ENCODE measurements around the gene C1orf159.

Gene C1orf159

DNA sequence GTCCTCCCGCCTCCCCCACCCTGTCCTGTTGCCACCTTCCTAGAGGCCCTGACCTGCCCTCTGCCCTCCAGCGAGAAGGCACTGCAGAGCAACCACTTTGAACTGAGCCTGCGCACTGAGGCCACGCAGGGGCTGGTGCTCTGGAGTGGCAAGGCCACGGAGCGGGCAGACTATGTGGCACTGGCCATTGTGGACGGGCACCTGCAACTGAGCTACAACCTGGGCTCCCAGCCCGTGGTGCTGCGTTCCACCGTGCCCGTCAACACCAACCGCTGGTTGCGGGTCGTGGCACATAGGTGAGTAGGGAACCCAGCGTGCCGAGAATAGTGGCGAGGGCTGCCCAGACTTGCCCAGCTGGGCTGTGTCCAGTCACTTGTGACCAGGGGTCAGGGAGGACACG is 62.2 kb downstream of the C1orf159 start:
- DNase-seq (ENCODE audit: low read depth in 2 of 2) = no peak

GRCh38 chr1:1053022-1053421 is 62.9 kb downstream of the C1orf159 start:
- no peak for DNase-seq (ENCODE audit: low read depth in 2 of 2)

GRCh38 chr1:1052003-1052840 is 63.7 kb downstream of the C1orf159 start:
- DNase-seq (ENCODE audit: low read depth in 2 of 2) = no peak

DNA sequence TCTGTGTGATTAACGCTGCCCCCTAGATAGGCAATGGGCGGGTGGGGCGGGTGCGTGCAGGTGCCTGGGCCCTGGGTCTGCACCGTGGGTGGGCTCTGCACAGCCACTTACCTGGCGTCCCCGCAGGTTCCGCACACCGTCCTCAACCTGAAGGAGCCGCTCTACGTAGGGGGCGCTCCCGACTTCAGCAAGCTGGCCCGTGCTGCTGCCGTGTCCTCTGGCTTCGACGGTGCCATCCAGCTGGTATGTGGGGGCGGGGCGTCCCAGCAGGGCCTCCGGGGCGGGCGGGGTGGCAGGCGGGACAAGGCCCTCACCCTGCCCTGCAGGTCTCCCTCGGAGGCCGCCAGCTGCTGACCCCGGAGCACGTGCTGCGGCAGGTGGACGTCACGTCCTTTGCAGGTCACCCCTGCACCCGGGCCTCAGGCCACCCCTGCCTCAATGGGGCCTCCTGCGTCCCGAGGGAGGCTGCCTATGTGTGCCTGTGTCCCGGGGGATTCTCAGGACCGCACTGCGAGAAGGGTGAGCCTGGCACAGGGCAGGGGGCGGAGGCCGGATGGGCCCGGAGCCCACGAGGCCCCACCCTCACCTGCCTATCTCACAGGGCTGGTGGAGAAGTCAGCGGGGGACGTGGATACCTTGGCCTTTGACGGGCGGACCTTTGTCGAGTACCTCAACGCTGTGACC is 64.6 kb downstream of the C1orf159 start:
- DNase-seq (ENCODE audit: low read depth in 2 of 2) = no peak

DNA sequence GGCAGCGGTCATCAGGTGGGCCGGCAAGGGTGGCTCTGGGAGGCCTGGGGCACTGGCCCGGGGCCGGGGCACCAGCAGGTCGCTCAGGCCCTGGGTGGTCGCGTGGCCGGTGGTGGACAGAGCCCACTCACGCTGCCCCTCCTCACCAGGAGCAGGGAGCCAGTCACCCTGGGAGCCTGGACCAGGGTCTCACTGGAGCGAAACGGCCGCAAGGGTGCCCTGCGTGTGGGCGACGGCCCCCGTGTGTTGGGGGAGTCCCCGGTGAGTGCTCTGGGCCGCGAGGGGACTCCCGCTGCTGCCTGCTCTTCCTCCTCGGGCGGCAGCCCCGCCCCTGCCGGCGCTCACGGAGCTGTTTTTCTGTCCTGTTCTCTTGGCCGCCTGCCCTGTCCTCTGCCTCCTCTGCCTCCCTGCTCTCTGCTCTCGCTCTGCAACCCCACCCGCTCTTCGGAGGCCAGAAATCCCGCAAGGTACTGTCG is 65.3 kb downstream of the C1orf159 start:
- no peak for DNase-seq (ENCODE audit: low read depth in 2 of 2)

- no peak for DNase-seq (ENCODE audit: low read depth in 2 of 2)
Observed at GRCh38 chr1:1049318-1050165, 66.3 kb downstream of the C1orf159 start.

DNA sequence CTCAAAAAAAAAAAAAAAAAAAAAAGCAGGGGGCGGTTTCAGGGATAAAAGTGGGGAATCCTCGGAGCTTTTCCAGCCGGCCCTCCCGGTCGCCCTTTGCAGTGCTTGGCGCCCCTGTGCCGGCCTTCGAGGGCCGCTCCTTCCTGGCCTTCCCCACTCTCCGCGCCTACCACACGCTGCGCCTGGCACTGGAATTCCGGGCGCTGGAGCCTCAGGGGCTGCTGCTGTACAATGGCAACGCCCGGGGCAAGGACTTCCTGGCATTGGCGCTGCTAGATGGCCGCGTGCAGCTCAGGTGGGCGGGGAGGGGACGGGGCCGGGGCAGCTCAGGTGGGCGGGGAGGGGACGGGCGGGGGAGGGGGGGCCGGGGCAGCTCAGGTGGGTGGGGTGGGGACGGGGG is 67.1 kb downstream of the C1orf159 start:
- DNase-seq (ENCODE audit: low read depth in 2 of 2) = no peak

DNA sequence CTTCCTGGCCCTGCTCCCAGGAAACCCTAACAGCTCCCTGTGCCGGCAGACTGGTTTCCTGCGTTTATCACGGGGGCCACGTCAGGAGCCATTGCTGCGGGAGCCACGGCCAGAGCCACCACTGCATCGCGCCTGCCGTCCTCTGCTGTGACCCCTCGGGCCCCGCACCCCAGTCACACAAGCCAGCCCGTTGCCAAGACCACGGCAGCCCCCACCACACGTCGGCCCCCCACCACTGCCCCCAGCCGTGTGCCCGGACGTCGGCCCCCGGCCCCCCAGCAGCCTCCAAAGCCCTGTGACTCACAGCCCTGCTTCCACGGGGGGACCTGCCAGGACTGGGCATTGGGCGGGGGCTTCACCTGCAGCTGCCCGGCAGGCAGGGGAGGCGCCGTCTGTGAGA is 67.9 kb downstream of the C1orf159 start:
- DNase-seq (ENCODE audit: low read depth in 2 of 2) = no peak

DNA sequence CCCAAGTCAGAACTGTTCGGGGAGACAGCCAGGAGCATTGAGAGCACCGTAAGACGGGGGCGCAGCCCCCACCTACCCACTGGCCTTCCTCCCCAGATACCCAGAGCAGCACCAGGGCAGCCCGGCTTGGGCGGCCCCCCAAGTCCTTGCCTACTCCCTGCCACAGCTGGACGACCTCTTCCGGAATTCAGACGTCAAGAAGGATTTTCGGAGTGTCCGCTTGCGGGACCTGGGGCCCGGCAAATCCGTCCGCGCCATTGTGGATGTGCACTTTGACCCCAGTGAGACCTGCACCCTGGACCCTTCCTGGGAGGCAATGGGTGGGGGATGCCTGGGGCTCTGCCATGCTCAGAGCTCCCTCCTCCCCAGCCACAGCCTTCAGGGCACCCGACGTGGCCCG is 68.5 kb downstream of the C1orf159 start:
- DNase-seq (ENCODE audit: low read depth in 2 of 2) = no peak

DNA sequence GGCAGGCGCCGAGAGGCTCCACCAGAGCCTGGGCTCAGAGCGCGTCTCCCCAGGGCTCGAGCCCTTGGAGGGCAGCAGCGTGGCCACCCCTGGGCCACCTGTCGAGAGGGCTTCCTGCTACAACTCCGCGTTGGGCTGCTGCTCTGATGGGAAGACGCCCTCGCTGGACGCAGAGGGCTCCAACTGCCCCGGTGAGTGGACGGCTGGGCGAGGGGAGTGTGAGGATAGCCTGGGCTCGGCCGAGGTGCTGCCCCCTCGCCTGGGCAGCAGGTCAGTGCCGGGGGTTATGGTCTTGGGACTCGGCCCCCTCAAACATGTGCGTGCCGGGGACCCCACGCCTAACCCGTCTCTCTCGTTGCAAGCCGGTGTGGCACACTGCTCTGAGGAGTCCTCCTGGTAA is 69.1 kb downstream of the C1orf159 start:
- DNase-seq (ENCODE audit: low read depth in 2 of 2) = no peak

GRCh38 chr1:1046243-1046642 is 69.6 kb downstream of the C1orf159 start:
- no peak for DNase-seq (ENCODE audit: low read depth in 2 of 2)

DNA sequence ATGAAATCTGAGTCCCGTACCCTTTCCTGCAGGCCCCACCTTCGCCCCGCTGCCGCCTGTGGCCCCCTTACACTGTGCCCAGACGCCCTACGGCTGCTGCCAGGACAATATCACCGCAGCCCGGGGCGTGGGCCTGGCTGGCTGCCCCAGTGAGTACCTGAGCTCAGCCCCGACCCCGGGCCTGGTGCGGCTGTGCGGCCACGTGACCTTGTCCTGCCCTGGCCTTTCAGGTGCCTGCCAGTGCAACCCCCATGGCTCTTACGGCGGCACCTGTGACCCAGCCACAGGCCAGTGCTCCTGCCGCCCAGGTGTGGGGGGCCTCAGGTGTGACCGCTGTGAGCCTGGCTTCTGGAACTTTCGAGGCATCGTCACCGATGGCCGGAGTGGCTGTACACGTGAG is 70.8 kb downstream of the C1orf159 start:
- no peak for DNase-seq (ENCODE audit: low read depth in 2 of 2)

DNA sequence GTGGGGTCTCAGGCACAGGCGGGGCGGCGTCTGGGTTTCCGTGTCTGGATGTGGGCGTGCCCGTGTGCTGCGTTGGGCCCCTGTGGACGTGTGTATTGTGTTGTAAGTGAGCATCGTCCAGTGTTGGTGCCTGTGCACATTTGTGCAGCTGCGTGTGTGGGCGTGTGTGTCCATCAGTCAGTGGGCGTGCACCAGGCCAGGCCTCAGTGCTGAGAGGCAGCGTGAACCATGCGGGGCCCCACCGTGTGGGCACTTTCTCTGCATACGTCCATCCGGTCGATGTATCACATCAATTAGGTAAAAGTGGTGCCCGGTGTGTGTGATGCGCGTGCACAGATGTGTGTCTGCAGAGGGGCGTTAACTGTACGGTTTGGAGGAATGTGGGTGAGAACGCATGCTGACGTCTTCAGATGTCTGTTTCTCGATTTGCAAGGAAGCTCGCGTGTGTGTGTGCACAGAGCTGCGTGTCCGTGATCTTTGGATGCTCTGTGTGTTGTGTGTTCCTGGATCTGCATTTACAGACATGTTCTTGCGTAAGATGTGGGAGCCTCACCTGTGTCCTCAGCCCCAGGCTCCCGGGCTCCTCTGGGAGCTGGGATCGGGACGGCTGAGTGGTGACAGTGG is 71.3 kb downstream of the C1orf159 start:
- no peak for DNase-seq (ENCODE audit: low read depth in 2 of 2)

- DNase-seq (ENCODE audit: low read depth in 2 of 2) = no peak
Observed at GRCh38 chr1:1043921-1044320, 72.0 kb downstream of the C1orf159 start.

GRCh38 chr1:1043411-1043810 is 72.5 kb downstream of the C1orf159 start:
- no peak for DNase-seq (ENCODE audit: low read depth in 2 of 2)

DNA sequence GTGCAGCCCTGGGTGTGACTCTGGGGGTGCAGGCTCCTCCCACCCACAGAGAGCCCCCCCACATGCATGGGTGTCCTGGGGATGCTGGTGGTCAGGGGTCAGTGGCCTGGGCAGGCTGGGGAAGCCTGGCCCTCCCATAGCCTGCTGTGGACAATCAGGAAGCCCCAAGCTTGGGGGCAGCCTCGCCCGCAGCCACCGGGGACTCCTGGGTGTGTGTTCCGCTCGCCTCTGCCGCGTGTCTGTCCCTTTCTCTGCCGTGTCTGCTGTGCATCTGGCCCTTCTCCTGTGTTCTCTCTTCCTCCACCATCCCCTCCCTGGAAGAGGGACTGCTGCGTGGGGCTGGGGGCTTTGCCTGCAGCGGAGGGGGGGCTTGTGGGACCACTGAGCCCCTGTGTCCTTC is 73.1 kb downstream of the C1orf159 start:
- no peak for DNase-seq (ENCODE audit: low read depth in 2 of 2)

- no peak for DNase-seq (ENCODE audit: low read depth in 2 of 2)
Observed at GRCh38 chr1:1041873-1042272, 74.0 kb downstream of the C1orf159 start.

DNA sequence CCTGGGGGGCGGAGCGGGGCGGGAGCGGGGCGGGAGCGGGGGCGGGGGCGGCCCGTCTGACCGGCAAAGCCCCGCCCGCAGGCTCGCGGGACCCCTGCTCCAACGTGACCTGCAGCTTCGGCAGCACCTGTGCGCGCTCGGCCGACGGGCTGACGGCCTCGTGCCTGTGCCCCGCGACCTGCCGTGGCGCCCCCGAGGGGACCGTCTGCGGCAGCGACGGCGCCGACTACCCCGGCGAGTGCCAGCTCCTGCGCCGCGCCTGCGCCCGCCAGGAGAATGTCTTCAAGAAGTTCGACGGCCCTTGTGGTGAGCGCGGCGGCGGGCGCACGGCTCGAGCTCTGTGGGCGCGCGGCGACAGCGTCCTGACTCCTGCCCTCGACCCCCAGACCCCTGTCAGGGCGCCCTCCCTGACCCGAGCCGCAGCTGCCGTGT is 74.8 kb downstream of the C1orf159 start:
- no peak for DNase-seq (ENCODE audit: low read depth in 2 of 2)

DNA sequence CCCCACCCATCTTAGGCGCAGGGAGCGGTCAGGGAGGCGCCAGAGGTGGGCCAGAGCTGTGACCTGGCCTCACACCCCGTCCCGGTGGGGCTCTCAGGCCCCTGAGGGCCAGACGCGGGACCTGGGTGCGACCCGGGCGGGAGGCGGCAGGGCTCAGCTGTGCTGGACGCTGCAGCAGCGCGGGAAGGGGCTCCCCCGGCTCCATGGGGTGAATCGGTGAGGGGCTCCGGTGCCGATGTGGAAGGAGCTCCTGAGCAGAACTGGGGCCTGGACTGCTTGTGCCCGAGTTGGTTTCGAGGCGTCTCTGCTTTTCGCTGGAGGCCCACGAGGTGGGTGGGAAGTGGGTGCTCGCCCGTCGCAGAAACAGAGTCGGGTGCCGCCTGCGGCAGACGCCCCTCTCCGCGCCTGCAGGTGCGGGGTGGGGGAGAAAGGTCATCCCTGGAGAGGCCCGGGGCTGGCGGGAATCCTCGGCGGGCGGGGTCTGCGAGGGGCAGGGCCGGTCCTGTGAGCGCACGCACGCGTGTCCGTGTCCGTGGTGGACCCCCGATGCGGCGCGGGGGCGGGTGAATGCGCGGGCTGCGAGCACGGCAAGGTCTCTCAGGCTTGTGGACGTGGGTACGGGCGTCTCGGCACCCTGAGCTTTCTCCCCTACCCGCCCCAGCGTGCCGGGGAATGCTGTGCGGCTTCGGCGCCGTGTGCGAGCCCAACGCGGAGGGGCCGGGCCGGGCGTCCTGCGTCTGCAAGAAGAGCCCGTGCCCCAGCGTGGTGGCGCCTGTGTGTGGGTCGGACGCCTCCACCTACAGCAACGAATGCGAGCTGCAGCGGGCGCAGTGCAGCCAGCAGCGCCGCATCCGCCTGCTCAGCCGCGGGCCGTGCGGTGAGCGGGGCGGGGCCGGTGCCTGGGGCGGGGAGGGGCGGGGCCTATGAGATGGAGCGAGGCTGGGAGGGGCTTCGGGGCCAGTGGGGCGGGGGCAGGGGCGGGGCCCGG is 75.6 kb downstream of the C1orf159 start:
- peak; percentile 68 to 73 for DNase-seq (ENCODE audit: low read depth in 2 of 2)

GRCh38 chr1:1039145-1039910 is 76.6 kb downstream of the C1orf159 start:
- no peak for DNase-seq (ENCODE audit: low read depth in 2 of 2)
